Keratinocyte (primary cell): ENCODE measurements around the gene PRKAR2B.

Source experiments
- EZH2 ChIP-seq: IDR thresholded peaks from one replicate; pipeline ENCODE4 v1.6.1; 2012; ENCODE audit warnings: inconsistent platforms, mild to moderate bottlenecking, low read length, moderate library complexity
- TF ChIP-seq, protein P1 (sequence below), 3 experiments: IDR thresholded peaks in 1 of 3; conservative IDR thresholded peaks in 1 of 3; optimal IDR thresholded peaks in 1 of 3; 2 replicates in 2 of 3; 3 replicates in 1 of 3; pipeline versions ENCODE3 to v1.5.1; 2011; ENCODE audit warnings: low read length in 3 of 3, mild to moderate bottlenecking in 3 of 3, moderate library complexity in 2 of 3, control low read depth in 1 of 3, inconsistent platforms in 1 of 3; ENCODE audit not compliant: insufficient read depth in 2 of 3; ENCODE audit errors: extremely low read depth in 1 of 3

DNA sequence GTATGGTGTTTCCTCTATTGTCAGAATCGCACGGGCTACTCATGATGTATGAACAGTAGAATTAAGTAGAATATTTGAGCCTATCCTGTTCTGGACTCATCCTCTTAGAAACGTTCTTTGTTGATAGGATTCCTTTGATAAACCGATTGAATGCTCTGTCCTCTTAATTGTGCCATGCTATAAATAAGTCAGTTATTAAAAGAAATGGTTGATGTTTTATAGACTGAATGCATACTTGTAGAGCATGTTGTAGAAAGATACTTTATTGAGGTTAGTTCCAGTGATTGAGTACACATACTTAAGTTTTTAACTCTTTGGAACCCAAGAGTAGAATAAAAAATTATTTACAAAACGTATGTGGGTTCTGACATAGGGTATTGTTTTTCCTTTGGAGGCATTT, 69.4 kb downstream of the PRKAR2B start:
- TF ChIP-seq, protein P1, sequence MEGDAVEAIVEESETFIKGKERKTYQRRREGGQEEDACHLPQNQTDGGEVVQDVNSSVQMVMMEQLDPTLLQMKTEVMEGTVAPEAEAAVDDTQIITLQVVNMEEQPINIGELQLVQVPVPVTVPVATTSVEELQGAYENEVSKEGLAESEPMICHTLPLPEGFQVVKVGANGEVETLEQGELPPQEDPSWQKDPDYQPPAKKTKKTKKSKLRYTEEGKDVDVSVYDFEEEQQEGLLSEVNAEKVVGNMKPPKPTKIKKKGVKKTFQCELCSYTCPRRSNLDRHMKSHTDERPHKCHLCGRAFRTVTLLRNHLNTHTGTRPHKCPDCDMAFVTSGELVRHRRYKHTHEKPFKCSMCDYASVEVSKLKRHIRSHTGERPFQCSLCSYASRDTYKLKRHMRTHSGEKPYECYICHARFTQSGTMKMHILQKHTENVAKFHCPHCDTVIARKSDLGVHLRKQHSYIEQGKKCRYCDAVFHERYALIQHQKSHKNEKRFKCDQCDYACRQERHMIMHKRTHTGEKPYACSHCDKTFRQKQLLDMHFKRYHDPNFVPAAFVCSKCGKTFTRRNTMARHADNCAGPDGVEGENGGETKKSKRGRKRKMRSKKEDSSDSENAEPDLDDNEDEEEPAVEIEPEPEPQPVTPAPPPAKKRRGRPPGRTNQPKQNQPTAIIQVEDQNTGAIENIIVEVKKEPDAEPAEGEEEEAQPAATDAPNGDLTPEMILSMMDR (optimal IDR thresholded peaks at IDR 0.05 in 1 of 3, IDR thresholded peaks at IDR 0.05 in 1 of 3, conservative IDR thresholded peaks at IDR 0.05 in 1 of 3; ENCODE audit: extremely low read depth in 1 of 3, insufficient read depth in 2 of 3, low read length in 3 of 3), result no peak
- TF ChIP-seq EZH2, result no peak
